HepG2 (cell line): ENCODE data around the gene MAFB. TPM values are rescaled to one million over a fixed set of nuclear protein-coding genes. Genes with fewer than 3 reads are reported as not detected.

Experiments
- ATM ChIP-seq: fragments of 450-650 bp; IDR thresholded peaks from 2 replicates; pipeline ENCODE4 v1.7.1; 2017; ENCODE audit warnings: mild to moderate bottlenecking, borderline replicate concordance
- BRD4 ChIP-seq: sonication (generic); formaldehyde crosslinking; IDR thresholded peaks from 2 replicates; pipeline ENCODE4 v1.4.0; 2020; ENCODE audit warnings: missing genetic modification reagents
- ETV6 ChIP-seq: sonication (generic); formaldehyde crosslinking; conservative IDR thresholded peaks from 2 replicates; pipeline ENCODE4 v1.4.0; 2020; ENCODE audit warnings: missing genetic modification reagents
- NCOR1 ChIP-seq: fragments of 200-600 bp; sonication (generic); IDR thresholded peaks from 2 replicates; pipeline ENCODE4 v1.7.0; 2017; ENCODE audit warnings: antibody characterized with exemption, low read length, borderline replicate concordance
- SALL2 ChIP-seq: sonication (generic); formaldehyde crosslinking; IDR thresholded peaks from 2 replicates; pipeline ENCODE4 v1.8.1; 2023; ENCODE audit warnings: mild to moderate bottlenecking, missing genetic modification reagents, inconsistent platforms
- SIN3B ChIP-seq: fragments of 150-350 bp; IDR thresholded peaks from 2 replicates; pipeline ENCODE4 v1.6.1; 2014; ENCODE audit warnings: low read length
- SKI ChIP-seq: fragments of 450-650 bp; IDR thresholded peaks from one replicate; pipeline ENCODE4 v1.6.1; 2018; ENCODE audit warnings: mild to moderate bottlenecking; ENCODE audit not compliant: partially characterized antibody
- ZNF775 ChIP-seq: sonication (generic); formaldehyde crosslinking; IDR thresholded peaks from 2 replicates; pipeline ENCODE4 v1.4.0; 2020; ENCODE audit warnings: missing genetic modification reagents, mild to moderate bottlenecking, moderate library complexity, borderline replicate concordance
- polyA plus RNA-seq, 8 experiments: library from polyadenylated mRNA; depleted of rRNA in 3 of 8; stranded (reverse) in 7 of 8; unstranded in 1 of 8; fragments of >200 nt; fragmentation: Illumina TruSeq in 4 of 8; extraction: Trizol in 4 of 8; gene quantifications; 2 replicates each; pipeline versions ENCODE4 v1.2.1 to v1.2.3, GENCODE V29; 2011 to 2016; ENCODE audit warnings: low read depth in 4 of 8, missing spikeins in 1 of 8, mixed read lengths in 1 of 8; ENCODE audit not compliant: insufficient read depth in 1 of 8
- total RNA-seq, 5 experiments: library from RNA; depleted of rRNA; stranded (reverse); fragments of >200 nt; fragmentation: Illumina TruSeq; extraction: Trizol; gene quantifications; 2 replicates each; pipeline ENCODE4 v1.2.3, GENCODE V29; 2016; ENCODE audit warnings: low read depth in 1 of 5
- TF ChIP-seq, protein P1 (sequence below): sonication (generic); formaldehyde crosslinking; conservative IDR thresholded peaks from 2 replicates; pipeline ENCODE4 v1.4.0; 2020; ENCODE audit warnings: missing genetic modification reagents
- TF ChIP-seq, protein P2 (sequence below): sonication (generic); formaldehyde crosslinking; IDR thresholded peaks from 2 replicates; pipeline ENCODE4 v1.8.0; 2022; ENCODE audit warnings: missing genetic modification reagents, mild to moderate bottlenecking, inconsistent platforms, borderline replicate concordance
- TF ChIP-seq, protein P3 (sequence below): sonication (generic); formaldehyde crosslinking; IDR thresholded peaks from 2 replicates; pipeline ENCODE4 v1.8.1; 2023; ENCODE audit warnings: mild to moderate bottlenecking, missing genetic modification reagents
- TF ChIP-seq, protein P4 (sequence below): sonication (generic); formaldehyde crosslinking; IDR thresholded peaks from 2 replicates; pipeline ENCODE4 v1.9.0; 2021; ENCODE audit warnings: missing genetic modification reagents, mild to moderate bottlenecking, borderline replicate concordance
- TF ChIP-seq, protein P5 (sequence below): sonication (generic); formaldehyde crosslinking; IDR thresholded peaks from 2 replicates; pipeline ENCODE4 v1.4.0; 2020; ENCODE audit warnings: missing genetic modification reagents, low read depth, mild to moderate bottlenecking, borderline replicate concordance
- TF ChIP-seq, protein P6 (sequence below): sonication (generic); formaldehyde crosslinking; IDR thresholded peaks from 2 replicates; pipeline ENCODE4 v1.9.0; 2021; ENCODE audit warnings: mild to moderate bottlenecking, missing genetic modification reagents

MAFB gene
- total and polyA plus RNA-seq, 2 of the 13 experiments (the other 11 are each of a cell fraction or from before 2014, with no cell fraction given) = 0.08 to 0.11 TPM

DNA sequence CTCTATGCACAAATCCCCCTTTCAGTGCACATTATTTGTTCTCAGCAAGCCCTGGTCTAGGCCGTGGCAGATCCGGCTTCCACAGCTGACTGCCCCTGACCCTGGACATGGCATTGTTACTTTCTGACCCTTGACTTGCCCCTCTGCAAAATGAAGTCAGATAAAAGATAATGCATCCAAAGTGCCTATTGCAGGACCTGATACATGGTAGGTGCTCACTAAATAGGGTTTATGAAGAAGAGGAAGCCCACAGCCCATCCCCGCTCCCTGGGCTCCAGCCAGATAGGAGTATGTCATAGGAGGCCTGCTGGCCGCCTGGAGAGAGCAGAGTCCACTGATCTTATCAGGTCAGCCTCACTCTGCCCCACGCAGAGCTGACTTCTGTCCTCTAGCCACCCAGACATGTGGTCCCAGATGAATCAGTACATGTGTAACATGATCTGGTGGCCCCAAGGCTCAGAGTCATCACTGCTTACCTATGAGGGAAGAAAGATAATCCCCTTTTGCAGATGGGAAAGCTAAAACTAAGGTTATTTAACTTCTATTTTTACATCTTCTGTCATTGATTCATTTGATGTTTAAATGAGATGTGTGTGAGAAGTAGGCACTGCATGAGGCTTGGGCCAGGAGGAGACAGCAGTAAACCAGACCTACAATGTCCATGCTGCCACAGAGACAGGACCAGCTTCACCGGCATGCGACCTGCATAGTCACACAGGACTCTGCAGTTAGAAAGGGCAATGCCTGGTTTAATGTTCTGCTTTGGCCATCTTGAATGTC lies 20.4 kb downstream of the MAFB start (continued):
- TF ChIP-seq, protein P1, sequence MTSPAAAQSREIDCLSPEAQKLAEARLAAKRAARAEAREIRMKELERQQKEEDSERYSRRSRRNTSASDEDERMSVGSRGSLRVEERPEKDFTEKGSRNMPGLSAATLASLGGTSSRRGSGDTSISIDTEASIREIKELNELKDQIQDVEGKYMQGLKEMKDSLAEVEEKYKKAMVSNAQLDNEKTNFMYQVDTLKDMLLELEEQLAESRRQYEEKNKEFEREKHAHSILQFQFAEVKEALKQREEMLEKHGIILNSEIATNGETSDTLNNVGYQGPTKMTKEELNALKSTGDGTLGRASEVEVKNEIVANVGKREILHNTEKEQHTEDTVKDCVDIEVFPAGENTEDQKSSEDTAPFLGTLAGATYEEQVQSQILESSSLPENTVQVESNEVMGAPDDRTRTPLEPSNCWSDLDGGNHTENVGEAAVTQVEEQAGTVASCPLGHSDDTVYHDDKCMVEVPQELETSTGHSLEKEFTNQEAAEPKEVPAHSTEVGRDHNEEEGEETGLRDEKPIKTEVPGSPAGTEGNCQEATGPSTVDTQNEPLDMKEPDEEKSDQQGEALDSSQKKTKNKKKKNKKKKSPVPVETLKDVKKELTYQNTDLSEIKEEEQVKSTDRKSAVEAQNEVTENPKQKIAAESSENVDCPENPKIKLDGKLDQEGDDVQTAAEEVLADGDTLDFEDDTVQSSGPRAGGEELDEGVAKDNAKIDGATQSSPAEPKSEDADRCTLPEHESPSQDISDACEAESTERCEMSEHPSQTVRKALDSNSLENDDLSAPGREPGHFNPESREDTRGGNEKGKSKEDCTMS (CRISPR knock-in tag) = no peak
- TF ChIP-seq ATM (no peak), ETV6 (CRISPR knock-in tag) (no peak), SALL2 (CRISPR knock-in tag) (peak; percentile 20; the same call in 1 of the 2 replicates), SKI (peak; percentile 89), ZNF775 (CRISPR knock-in tag) (no peak; the same call in 1 of the 2 replicates), NCOR1 (peak; percentile 83; the same call in 1 of the 2 replicates), SIN3B (no peak), BRD4 (CRISPR knock-in tag) (no peak)
- TF ChIP-seq, protein P2, sequence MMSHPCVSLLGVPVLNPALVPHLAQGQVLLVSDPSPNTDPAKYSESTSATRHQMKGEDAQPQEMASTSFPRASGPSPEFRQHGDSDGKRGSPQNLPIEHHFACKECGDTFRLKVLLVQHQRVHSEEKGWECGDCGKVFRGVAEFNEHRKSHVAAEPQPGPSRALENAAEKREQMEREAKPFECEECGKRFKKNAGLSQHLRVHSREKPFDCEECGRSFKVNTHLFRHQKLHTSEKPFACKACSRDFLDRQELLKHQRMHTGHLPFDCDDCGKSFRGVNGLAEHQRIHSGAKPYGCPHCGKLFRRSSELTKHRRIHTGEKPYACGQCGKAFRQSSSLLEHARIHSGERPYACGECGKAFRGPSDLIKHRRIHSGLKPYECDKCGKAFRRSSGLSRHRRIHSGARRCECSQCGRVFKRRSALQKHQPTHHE (CRISPR knock-in tag) = no peak
- TF ChIP-seq, protein P3, sequence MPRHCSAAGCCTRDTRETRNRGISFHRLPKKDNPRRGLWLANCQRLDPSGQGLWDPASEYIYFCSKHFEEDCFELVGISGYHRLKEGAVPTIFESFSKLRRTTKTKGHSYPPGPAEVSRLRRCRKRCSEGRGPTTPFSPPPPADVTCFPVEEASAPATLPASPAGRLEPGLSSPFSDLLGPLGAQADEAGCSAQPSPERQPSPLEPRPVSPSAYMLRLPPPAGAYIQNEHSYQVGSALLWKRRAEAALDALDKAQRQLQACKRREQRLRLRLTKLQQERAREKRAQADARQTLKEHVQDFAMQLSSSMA (CRISPR knock-in tag) = no peak
- TF ChIP-seq, protein P4, sequence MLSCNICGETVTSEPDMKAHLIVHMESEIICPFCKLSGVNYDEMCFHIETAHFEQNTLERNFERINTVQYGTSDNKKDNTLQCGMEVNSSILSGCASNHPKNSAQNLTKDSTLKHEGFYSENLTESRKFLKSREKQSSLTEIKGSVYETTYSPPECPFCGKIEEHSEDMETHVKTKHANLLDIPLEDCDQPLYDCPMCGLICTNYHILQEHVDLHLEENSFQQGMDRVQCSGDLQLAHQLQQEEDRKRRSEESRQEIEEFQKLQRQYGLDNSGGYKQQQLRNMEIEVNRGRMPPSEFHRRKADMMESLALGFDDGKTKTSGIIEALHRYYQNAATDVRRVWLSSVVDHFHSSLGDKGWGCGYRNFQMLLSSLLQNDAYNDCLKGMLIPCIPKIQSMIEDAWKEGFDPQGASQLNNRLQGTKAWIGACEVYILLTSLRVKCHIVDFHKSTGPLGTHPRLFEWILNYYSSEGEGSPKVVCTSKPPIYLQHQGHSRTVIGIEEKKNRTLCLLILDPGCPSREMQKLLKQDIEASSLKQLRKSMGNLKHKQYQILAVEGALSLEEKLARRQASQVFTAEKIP (CRISPR knock-in tag) = no peak
- TF ChIP-seq, protein P5, sequence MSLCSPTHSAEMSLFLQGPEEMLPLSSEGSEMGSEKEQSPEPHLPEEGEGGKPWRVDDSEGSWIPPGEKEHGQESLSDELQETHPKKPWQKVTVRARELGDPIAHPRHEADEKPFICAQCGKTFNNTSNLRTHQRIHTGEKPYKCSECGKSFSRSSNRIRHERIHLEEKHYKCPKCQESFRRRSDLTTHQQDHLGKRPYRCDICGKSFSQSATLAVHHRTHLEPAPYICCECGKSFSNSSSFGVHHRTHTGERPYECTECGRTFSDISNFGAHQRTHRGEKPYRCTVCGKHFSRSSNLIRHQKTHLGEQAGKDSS (CRISPR knock-in tag) = peak; percentile 75; the same call in 1 of the 2 replicates
- TF ChIP-seq, protein P6, sequence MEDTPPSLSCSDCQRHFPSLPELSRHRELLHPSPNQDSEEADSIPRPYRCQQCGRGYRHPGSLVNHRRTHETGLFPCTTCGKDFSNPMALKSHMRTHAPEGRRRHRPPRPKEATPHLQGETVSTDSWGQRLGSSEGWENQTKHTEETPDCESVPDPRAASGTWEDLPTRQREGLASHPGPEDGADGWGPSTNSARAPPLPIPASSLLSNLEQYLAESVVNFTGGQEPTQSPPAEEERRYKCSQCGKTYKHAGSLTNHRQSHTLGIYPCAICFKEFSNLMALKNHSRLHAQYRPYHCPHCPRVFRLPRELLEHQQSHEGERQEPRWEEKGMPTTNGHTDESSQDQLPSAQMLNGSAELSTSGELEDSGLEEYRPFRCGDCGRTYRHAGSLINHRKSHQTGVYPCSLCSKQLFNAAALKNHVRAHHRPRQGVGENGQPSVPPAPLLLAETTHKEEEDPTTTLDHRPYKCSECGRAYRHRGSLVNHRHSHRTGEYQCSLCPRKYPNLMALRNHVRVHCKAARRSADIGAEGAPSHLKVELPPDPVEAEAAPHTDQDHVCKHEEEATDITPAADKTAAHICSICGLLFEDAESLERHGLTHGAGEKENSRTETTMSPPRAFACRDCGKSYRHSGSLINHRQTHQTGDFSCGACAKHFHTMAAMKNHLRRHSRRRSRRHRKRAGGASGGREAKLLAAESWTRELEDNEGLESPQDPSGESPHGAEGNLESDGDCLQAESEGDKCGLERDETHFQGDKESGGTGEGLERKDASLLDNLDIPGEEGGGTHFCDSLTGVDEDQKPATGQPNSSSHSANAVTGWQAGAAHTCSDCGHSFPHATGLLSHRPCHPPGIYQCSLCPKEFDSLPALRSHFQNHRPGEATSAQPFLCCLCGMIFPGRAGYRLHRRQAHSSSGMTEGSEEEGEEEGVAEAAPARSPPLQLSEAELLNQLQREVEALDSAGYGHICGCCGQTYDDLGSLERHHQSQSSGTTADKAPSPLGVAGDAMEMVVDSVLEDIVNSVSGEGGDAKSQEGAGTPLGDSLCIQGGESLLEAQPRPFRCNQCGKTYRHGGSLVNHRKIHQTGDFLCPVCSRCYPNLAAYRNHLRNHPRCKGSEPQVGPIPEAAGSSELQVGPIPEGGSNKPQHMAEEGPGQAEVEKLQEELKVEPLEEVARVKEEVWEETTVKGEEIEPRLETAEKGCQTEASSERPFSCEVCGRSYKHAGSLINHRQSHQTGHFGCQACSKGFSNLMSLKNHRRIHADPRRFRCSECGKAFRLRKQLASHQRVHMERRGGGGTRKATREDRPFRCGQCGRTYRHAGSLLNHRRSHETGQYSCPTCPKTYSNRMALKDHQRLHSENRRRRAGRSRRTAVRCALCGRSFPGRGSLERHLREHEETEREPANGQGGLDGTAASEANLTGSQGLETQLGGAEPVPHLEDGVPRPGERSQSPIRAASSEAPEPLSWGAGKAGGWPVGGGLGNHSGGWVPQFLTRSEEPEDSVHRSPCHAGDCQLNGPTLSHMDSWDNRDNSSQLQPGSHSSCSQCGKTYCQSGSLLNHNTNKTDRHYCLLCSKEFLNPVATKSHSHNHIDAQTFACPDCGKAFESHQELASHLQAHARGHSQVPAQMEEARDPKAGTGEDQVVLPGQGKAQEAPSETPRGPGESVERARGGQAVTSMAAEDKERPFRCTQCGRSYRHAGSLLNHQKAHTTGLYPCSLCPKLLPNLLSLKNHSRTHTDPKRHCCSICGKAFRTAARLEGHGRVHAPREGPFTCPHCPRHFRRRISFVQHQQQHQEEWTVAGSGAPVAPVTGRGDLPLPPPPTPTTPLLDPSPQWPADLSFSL = no peak
